A549 (cell line): ENCODE data around the gene MOB3A. TPM values are rescaled to one million over a fixed set of nuclear protein-coding genes. Genes with fewer than 3 reads are reported as not detected.

Experiments used
- ATAC-seq, 2 experiments: fragments of 200-7000 bp in 1 of 2; fragments of >200 bp in 1 of 2; cut with Nextera tagmentation in 1 of 2; cut with Tn5 transposase in 1 of 2; 3 replicates each; pipeline versions ENCODE4 v1.8.0 to v1.9.1; 2018 to 2020; ENCODE audit warnings: mild to moderate bottlenecking in 1 of 2, moderate library complexity in 1 of 2
- CTCF ChIA-PET: fragments of 300-600 bp; sonication (Branson Sonifier 250); formaldehyde crosslinking; extraction: SDS; loops from one replicate; lab custom pipeline; 2021; ENCODE audit warnings: antibody characterized with exemption, inconsistent platforms; lab: Yijun Ruan, JAX
- POLR2A ChIA-PET: fragments of 350-600 bp; formaldehyde crosslinking; extraction: SDS; loops from one replicate; lab custom pipeline; 2021; ENCODE audit warnings: antibody characterized with exemption, inconsistent platforms; lab: Yijun Ruan, JAX
- DNase-seq, 2 experiments: peaks; one replicate each; pipeline versions ENCODE4 v3.0.0 to v3.0.0-alpha.2; 2011 to 2016; ENCODE audit warnings: low read depth in 1 of 2, low spot score in 1 of 2
- FAIRE-seq: peaks from 2 replicates; lab custom pipeline; 2011; peaks lifted over from hg19 to GRCh38; lab: Jason Lieb, UNC
- H3K27ac ChIP-seq, 2 experiments: fragments of >200 bp; sonication (Bioruptor Twin); formaldehyde crosslinking; 3 replicates each; pipeline ENCODE4 v1.5.1; 2016 to 2017
- H3K4me1 ChIP-seq: fragments of >200 bp; sonication (Bioruptor Twin); formaldehyde crosslinking; 3 replicates; pipeline ENCODE4 v1.6.1; 2016
- H3K4me2 ChIP-seq: fragments of >200 bp; sonication (Bioruptor Twin); formaldehyde crosslinking; 3 replicates; pipeline ENCODE4 v1.6.1; 2016
- H3K4me3 ChIP-seq: fragments of >200 bp; sonication (Bioruptor Twin); formaldehyde crosslinking; 3 replicates; pipeline ENCODE4 v1.5.1; 2016
- H3K9me3 ChIP-seq: fragments of >200 bp; sonication (Bioruptor Twin); formaldehyde crosslinking; 3 replicates; pipeline ENCODE4 v1.6.1; 2016
- ATOH8 ChIP-seq: fragments of 250-450 bp; sonication (Bioruptor Pico); IDR thresholded peaks from 2 replicates; pipeline ENCODE4 v1.5.0; 2020; ENCODE audit warnings: low read depth, mild to moderate bottlenecking, moderate library complexity
- BCL3 ChIP-seq: fragments of >200 bp; sonication (Bioruptor Twin); formaldehyde crosslinking; IDR thresholded peaks from 3 replicates; pipeline ENCODE4 v1.6.1; 2016
- BHLHE40 ChIP-seq: IDR thresholded peaks from 2 replicates; pipeline ENCODE4 v1.6.1; 2012; ENCODE audit warnings: low read depth, low read length, inconsistent platforms
- CBX8 ChIP-seq: fragments of 200-600 bp; sonication (generic); IDR thresholded peaks from 2 replicates; pipeline ENCODE4 v1.6.1; 2016
- CEBPB ChIP-seq, 2 experiments: fragments of >200 bp in 1 of 2; sonication (Bioruptor Twin) in 1 of 2; formaldehyde crosslinking in 1 of 2; IDR thresholded peaks; 2 replicates each; pipeline ENCODE4 v1.6.1; 2012 to 2016
- E2F6 ChIP-seq: IDR thresholded peaks from 2 replicates; pipeline ENCODE4 v1.6.1; 2012; ENCODE audit warnings: low read depth, borderline replicate concordance
- EP300 ChIP-seq, 2 experiments: fragments of >200 bp; sonication (Bioruptor Twin); formaldehyde crosslinking; IDR thresholded peaks; 2 replicates in 1 of 2; 3 replicates in 1 of 2; pipeline ENCODE4 v1.6.1; 2016 to 2017
- ESRRA ChIP-seq: fragments of 150-350 bp; IDR thresholded peaks from 2 replicates; pipeline ENCODE4 v1.6.1; 2014; ENCODE audit warnings: mild to moderate bottlenecking, low read length, borderline replicate concordance
- FOSB ChIP-seq: fragments of 250-450 bp; sonication (Bioruptor Pico); IDR thresholded peaks from 2 replicates; pipeline ENCODE4 v1.5.0; 2020; ENCODE audit warnings: mild to moderate bottlenecking, moderate library complexity
- FOXS1 ChIP-seq: fragments of 250-450 bp; sonication (Bioruptor Pico); IDR thresholded peaks from 2 replicates; pipeline ENCODE4 v1.5.0; 2020; ENCODE audit warnings: mild to moderate bottlenecking, moderate library complexity
- GATA3 ChIP-seq: IDR thresholded peaks from 2 replicates; pipeline ENCODE4 v1.6.1; 2012; ENCODE audit warnings: borderline replicate concordance
- HDAC2 ChIP-seq: fragments of 200-600 bp; sonication (generic); IDR thresholded peaks from 2 replicates; pipeline ENCODE4 v1.6.1; 2016
- HEYL ChIP-seq: fragments of 250-450 bp; sonication (Bioruptor Pico); IDR thresholded peaks from 2 replicates; pipeline ENCODE4 v1.8.0; 2021; ENCODE audit warnings: mild to moderate bottlenecking, moderate library complexity
- HMGXB4 ChIP-seq: fragments of 250-450 bp; sonication (Bioruptor Pico); IDR thresholded peaks from 2 replicates; pipeline ENCODE4 v1.5.0; 2021; ENCODE audit warnings: mild to moderate bottlenecking, moderate library complexity, borderline replicate concordance
- HOXA7 ChIP-seq: fragments of 250-450 bp; sonication (Bioruptor Pico); IDR thresholded peaks from 2 replicates; pipeline ENCODE4 v1.5.0; 2020; ENCODE audit warnings: mild to moderate bottlenecking, moderate library complexity
- KDM5A ChIP-seq: fragments of 200-600 bp; sonication (generic); IDR thresholded peaks from 2 replicates; pipeline ENCODE4 v1.6.1; 2016; ENCODE audit warnings: antibody characterized with exemption, mild to moderate bottlenecking
- MAFK ChIP-seq: fragments of 450-650 bp; IDR thresholded peaks from 2 replicates; pipeline ENCODE4 v1.6.1; 2014; ENCODE audit not compliant: partially characterized antibody
- MAZ ChIP-seq: fragments of 150-350 bp; IDR thresholded peaks from 2 replicates; pipeline ENCODE4 v1.6.1; 2014; ENCODE audit warnings: antibody characterized with exemption, low read depth, low read length, borderline replicate concordance
- NPAS2 ChIP-seq: fragments of 250-450 bp; sonication (Bioruptor Pico); IDR thresholded peaks from 2 replicates; pipeline ENCODE4 v1.8.0; 2022; ENCODE audit warnings: mild to moderate bottlenecking, moderate library complexity, borderline replicate concordance
- NR3C1 ChIP-seq: fragments of >200 bp; sonication (Bioruptor Twin); formaldehyde crosslinking; IDR thresholded peaks from 3 replicates; pipeline ENCODE4 v1.6.1; 2017
- PBX3 ChIP-seq: IDR thresholded peaks from 2 replicates; pipeline ENCODE4 v1.6.1; 2012
- PHF8 ChIP-seq: fragments of 200-600 bp; sonication (generic); IDR thresholded peaks from 2 replicates; pipeline ENCODE4 v1.6.1; 2016; ENCODE audit warnings: low read depth, mild to moderate bottlenecking, antibody characterized with exemption, moderate library complexity, borderline replicate concordance
- POLR2AphosphoS2 ChIP-seq: conservative IDR thresholded peaks from 2 replicates; pipeline ENCODE4 v1.6.1; 2012; ENCODE audit warnings: low read length, improper control_type of control experiment, inconsistent platforms
- RAD21 ChIP-seq, 2 experiments: fragments of >200 bp in 1 of 2; sonication (Bioruptor Twin) in 1 of 2; formaldehyde crosslinking in 1 of 2; IDR thresholded peaks in 1 of 2; conservative IDR thresholded peaks in 1 of 2; 2 replicates in 1 of 2; 3 replicates in 1 of 2; pipeline ENCODE4 v1.6.1; 2012 to 2018; ENCODE audit warnings: inconsistent platforms in 1 of 2
- RCOR1 ChIP-seq: fragments of 150-350 bp; IDR thresholded peaks from 2 replicates; pipeline ENCODE4 v1.6.1; 2014; ENCODE audit warnings: antibody characterized with exemption, low read length, low read depth
- RNF2 ChIP-seq: fragments of 200-600 bp; sonication (generic); IDR thresholded peaks from 2 replicates; pipeline ENCODE4 v1.6.1; 2016; ENCODE audit warnings: low read depth, mild to moderate bottlenecking, antibody characterized with exemption, moderate library complexity, borderline replicate concordance
- SMC3 ChIP-seq: fragments of >200 bp; sonication (Bioruptor Twin); formaldehyde crosslinking; IDR thresholded peaks from 3 replicates; pipeline ENCODE4 v1.6.1; 2018; ENCODE audit warnings: inconsistent platforms
- TFCP2L1 ChIP-seq: fragments of 250-450 bp; sonication (Bioruptor Pico); IDR thresholded peaks from 2 replicates; pipeline ENCODE4 v1.5.0; 2021; ENCODE audit warnings: mild to moderate bottlenecking
- WGBS: methylation state at CpG from one replicate; pipeline ENCODE4 v1.1.6; 2017; ENCODE audit errors: missing lambda C conversion rate; 5-methylcytosine and 5-hydroxymethylcytosine counted together
- polyA plus RNA-seq, 4 experiments: library from polyadenylated mRNA; depleted of rRNA in 3 of 4; stranded (reverse); fragments of >200 nt; fragmentation: RNase III in 1 of 4; extraction: RNeasy Plus Mini Kit Qiagen cat#74134 plus additional on column Dnase treatment in 1 of 4; gene quantifications; 2 replicates in 3 of 4; 3 replicates in 1 of 4; pipeline ENCODE4 v1.2.3, GENCODE V29; 2011 to 2017

The MOB3A gene
- polyA plus RNA-seq, 2 of the 4 experiments (the other 2 are of a cell fraction): 9.1 to 10.9 TPM

- Histone ChIP-seq H3K4me2 (no peak overlapping the region), H3K27ac (no peak overlapping the region), H3K4me1 (no peaks in the 10 kb centered on the region), H3K9me3 (no peaks in the 10 kb centered on the region), H3K4me3 (no peak overlapping the region)
- ChIA-PET POLR2A (interaction anchor here (0.6 kb wide), 1 partner anchor 53 kb away, joined by 4 read pairs; no protein-coding TSS in a partner anchor), CTCF (interaction anchor here (1.1 kb wide), 1 partner anchor 57 kb away, joined by 5 read pairs; no protein-coding TSS in a partner anchor)
- no peak for DNase-seq
- FAIRE-seq: no peak
- TF ChIP-seq TFCP2L1: no peak
- TF ChIP-seq HEYL: no peak
- TF ChIP-seq CBX8: no peak
- no peak for TF ChIP-seq NR3C1
- no peak for TF ChIP-seq KDM5A
- TF ChIP-seq RAD21 (conservative IDR thresholded peaks at IDR 0.05 in 1 of 2, IDR thresholded peaks at IDR 0.05 in 1 of 2): no peak
- TF ChIP-seq PHF8: no peak
- TF ChIP-seq CEBPB (IDR thresholded peaks at IDR 0.05): no peak
- TF ChIP-seq EP300 (IDR thresholded peaks at IDR 0.05): no peak
- no peak for TF ChIP-seq HMGXB4 (CRISPR knock-in tag)
- no peak for TF ChIP-seq SMC3
- no peak for TF ChIP-seq FOSB (CRISPR knock-in tag)
- TF ChIP-seq BHLHE40: no peak
- TF ChIP-seq ESRRA: no peak
- TF ChIP-seq ATOH8 (CRISPR knock-in tag): no peak
- no peak for TF ChIP-seq FOXS1
- TF ChIP-seq NPAS2 (CRISPR knock-in tag): no peak
- TF ChIP-seq MAZ: no peak
- no peak for TF ChIP-seq RNF2
- 98% methylated on average over 26 of the region's 32 CpGs for WGBS
- ATAC-seq: no peak
These were observed 19.6 kb downstream of the MOB3A start for GRCh38 chr19:2076526-2076944.

- 90% methylated on average over 24 of the region's 32 CpGs for WGBS
- no peak for TF ChIP-seq ATOH8 (CRISPR knock-in tag)
- TF ChIP-seq BHLHE40: no peak
- TF ChIP-seq GATA3: no peak
- TF ChIP-seq PBX3: no peak
- TF ChIP-seq MAFK: no peak
- no peak for TF ChIP-seq E2F6
- TF ChIP-seq HOXA7 (CRISPR knock-in tag): no peak
- no peak for TF ChIP-seq POLR2AphosphoS2
- TF ChIP-seq ESRRA: no peak
- no peak for TF ChIP-seq HDAC2
- no peak for TF ChIP-seq FOSB (CRISPR knock-in tag)
- no peak for TF ChIP-seq BCL3
- TF ChIP-seq RCOR1: no peak
These were observed 23.2 kb downstream of the MOB3A start for GRCh38 chr19:2072757-2073551.

More at GRCh38 chr19:2072757-2073551, 23.2 kb downstream of the MOB3A start:
- H3K27ac ChIP-seq: no peak overlapping the region
- FAIRE-seq (no peak), ATAC-seq (no peak), DNase-seq (no peak)
- H3K9me3 ChIP-seq: no peaks in the 10 kb centered on the region
- CTCF ChIA-PET: interaction anchor here (1.4 kb wide), 1 partner anchor 17 kb away, joined by 3 read pairs; no protein-coding TSS in a partner anchor
- POLR2A ChIA-PET: no interaction called here
- H3K4me1 ChIP-seq: 0 out of 3 replicates have a peak, but pooled peaks cover 3% of the 10 kb centered on the region
- no peak overlapping the region for H3K4me2 ChIP-seq
- no peak overlapping the region for H3K4me3 ChIP-seq
